Panc1 (cell line): ENCODE results near the gene UBTD1.

ENCODE experiments used
- REST ChIP-seq, 2 experiments: IDR thresholded peaks; 2 replicates each; pipeline ENCODE4 v1.6.1; 2011 to 2012; ENCODE audit warnings: low read depth in 2 of 2, control low read depth in 1 of 2, low read length in 1 of 2, mild to moderate bottlenecking in 1 of 2, moderate library complexity in 1 of 2; ENCODE audit not compliant: insufficient read depth in 1 of 2
- SIN3A ChIP-seq: IDR thresholded peaks from 2 replicates; pipeline ENCODE4 v1.6.1; 2012; ENCODE audit warnings: low read depth, mild to moderate bottlenecking, low read length, moderate library complexity, borderline replicate concordance; ENCODE audit not compliant: insufficient read depth
- TCF7L2 ChIP-seq: IDR thresholded peaks from 2 replicates; pipeline ENCODE4 v1.6.1; 2011; ENCODE audit warnings: mild to moderate bottlenecking, low read depth, low read length, inconsistent platforms
- TF ChIP-seq, protein P1 (sequence below): fragments of 450-650 bp; IDR thresholded peaks from 2 replicates; pipeline ENCODE4 v1.5.1; 2017; ENCODE audit warnings: mild to moderate bottlenecking

DNA sequence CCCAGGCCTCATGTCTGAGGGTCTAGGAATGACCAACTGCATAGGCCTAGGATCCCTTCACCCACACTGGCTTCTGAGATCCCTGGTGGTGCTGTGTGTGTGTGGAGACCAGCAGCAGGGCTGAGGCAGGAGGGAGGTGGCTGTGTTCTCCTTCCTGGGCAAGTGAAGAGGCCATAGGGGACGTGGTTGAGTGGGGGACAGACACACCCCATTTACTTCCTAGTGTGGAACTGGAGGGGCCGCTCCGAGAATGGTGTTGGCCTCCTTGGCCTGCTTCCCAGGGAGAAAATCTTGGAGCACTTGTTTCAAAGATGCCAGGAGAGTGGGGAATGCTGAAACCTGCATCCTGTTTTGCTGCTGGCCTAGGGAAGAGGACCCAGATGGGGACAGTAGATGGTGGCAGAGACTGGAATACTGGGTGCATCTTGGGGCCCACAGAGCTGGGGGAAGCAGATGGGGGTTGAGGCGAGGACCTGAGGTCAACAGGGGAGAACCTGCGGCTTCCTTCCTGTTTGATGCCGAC is 19.1 kb downstream of the UBTD1 start:
- TF ChIP-seq REST (IDR thresholded peaks at IDR 0.05; ENCODE audit: insufficient read depth in 1 of 2, low read depth in 2 of 2, low read length in 1 of 2), result no peak
- TF ChIP-seq, protein P1, sequence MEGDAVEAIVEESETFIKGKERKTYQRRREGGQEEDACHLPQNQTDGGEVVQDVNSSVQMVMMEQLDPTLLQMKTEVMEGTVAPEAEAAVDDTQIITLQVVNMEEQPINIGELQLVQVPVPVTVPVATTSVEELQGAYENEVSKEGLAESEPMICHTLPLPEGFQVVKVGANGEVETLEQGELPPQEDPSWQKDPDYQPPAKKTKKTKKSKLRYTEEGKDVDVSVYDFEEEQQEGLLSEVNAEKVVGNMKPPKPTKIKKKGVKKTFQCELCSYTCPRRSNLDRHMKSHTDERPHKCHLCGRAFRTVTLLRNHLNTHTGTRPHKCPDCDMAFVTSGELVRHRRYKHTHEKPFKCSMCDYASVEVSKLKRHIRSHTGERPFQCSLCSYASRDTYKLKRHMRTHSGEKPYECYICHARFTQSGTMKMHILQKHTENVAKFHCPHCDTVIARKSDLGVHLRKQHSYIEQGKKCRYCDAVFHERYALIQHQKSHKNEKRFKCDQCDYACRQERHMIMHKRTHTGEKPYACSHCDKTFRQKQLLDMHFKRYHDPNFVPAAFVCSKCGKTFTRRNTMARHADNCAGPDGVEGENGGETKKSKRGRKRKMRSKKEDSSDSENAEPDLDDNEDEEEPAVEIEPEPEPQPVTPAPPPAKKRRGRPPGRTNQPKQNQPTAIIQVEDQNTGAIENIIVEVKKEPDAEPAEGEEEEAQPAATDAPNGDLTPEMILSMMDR, result no peak
- no peak for TF ChIP-seq SIN3A
- TF ChIP-seq TCF7L2, result no peak
